SK-N-SH (cell line): Measurements from ENCODE around the gene BLCAP.
"Not testable (repeated sequence)": the region's sequence is repeated elsewhere in the genome, so short reads cannot be mapped to it uniquely, and the experiment has no call there.

Experiments
- CTCF ChIP-seq: fragments of 200-600 bp; sonication (generic); IDR thresholded peaks from 2 replicates; pipeline ENCODE4 v1.6.1; 2017; ENCODE audit warnings: antibody characterized with exemption, mild to moderate bottlenecking, moderate library complexity
- RXRA ChIP-seq: IDR thresholded peaks from 2 replicates; pipeline ENCODE4 v1.4.0; 2012; ENCODE audit warnings: low read depth, mild to moderate bottlenecking, borderline replicate concordance
- TEAD4 ChIP-seq: IDR thresholded peaks from 2 replicates; pipeline ENCODE4 v1.4.0; 2012; ENCODE audit warnings: mild to moderate bottlenecking, borderline replicate concordance; ENCODE audit not compliant: insufficient read depth

GRCh38 chr20:37486209-37486608 is 41.5 kb downstream of the BLCAP start:
- not testable (repeated sequence) for TF ChIP-seq CTCF, RXRA, TEAD4
